NCI-H524 (cell line): Measurements from ENCODE around the gene PITX3.
A peak's percentile ranks its signal among the peaks of the same experiment; 100 is the strongest.
"Not testable (repeated sequence)": the region's sequence is repeated elsewhere in the genome, so short reads cannot be mapped to it uniquely, and the experiment has no call there.

Experiments
- DNase-seq, 2 experiments: peaks; one replicate each; lab custom pipeline; 2025; lab: John Stamatoyannopoulos, UW

Gene PITX3

GRCh38 chr10:102226542-102226870 lies 14.8 kb downstream of the PITX3 start:
- DNase-seq, result no peak

DNA sequence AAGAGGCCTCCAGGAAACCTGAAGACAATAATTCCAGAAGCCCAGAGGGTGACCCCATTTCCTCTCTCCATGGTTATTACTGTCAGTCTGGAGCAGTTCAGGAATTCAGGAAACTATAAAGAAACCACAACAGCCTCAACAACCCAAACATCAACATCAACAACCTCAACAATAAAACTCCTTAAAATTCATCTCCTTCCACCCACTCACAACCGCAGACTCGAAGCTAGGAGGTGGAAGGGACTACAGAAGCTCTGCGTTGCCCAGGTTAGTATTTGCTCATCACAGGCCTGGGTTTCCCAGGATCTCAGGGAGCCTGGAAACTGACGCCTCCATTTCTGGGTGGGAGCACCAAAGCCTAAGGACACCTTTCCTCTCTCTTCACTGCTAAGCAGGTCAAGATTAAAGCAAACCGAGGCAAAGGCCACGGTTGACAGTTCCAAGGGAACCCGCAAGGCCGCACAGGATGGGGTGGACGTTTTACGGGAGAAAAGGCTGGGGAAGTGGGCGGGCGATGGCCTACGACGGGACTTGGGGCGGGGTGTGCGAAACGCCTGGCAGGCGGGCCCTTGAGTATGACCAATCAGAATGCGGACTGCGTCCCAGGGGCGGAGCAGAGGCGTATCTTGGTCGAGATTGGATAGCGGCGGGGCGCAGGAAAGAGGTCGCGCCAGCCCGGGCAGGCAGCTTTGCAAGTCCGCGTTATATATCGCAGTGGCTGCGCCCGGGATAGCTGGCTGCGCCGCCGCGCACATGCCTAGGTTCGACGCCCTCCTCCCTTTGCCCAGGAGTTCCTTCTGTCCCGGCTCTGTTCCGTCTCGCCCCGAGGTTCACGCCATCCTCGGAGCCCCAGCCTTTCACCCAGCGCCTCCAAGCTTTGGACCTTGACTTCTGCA lies 15.4 kb downstream of the PITX3 start, which contains the start of gene ELOVL3:
ELOVL3 (plus strand) TSS at position 654 of the 896 bp plus-strand sequence. CDS start 250 bp downstream, outside the sequence.
- DNase-seq, result peak; percentile 74

GRCh38 chr10:102222797-102223196 lies 18.5 kb downstream of the PITX3 start:
- DNase-seq, result no peak

GRCh38 chr10:102220612-102221011 lies 20.7 kb downstream of the PITX3 start:
- peak; percentile 17 to 62 for DNase-seq

DNA sequence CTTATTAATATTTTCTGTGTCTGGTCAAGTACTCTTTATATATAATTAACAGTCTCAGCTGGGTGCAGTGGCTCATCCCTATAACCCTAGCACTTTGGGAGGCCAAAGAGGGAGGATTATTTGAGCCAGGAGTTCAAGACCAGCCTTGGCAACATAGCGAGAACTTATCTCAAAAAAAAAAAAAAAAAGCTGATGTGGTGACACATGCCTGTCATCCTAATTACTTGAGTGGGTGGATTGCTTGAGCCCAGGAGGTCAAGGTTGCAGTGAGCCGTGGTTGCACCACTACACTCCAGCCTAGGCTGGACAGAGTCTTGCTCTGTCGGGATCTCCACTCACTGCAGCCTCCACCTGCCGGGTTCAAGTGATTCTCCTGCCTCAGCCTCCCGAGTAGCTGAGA lies 21.9 kb downstream of the PITX3 start:
- no peak for DNase-seq

DNA sequence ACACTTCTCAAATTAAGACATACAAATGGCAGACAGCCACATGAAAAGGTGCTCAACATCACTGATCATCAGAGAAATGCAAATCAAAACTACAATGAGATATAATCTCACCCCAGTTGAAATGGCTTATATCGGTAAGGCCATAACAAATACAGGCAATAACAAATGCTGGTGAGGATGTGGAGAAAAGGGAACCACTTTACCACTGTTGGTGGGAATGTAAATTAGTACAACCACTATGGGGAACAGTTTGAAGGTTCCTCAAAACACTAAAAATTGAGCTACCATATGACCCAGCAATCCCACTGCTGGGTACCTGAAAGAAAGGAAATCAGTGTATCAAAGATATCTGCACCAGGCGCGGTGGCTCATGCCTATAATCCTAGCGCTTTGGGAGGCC lies 27.7 kb downstream of the PITX3 start:
- not testable (repeated sequence) for DNase-seq

- DNase-seq, result no peak
These were observed 29.6 kb downstream of the PITX3 start for GRCh38 chr10:102211615-102212299.

GRCh38 chr10:102208311-102209035 lies 32.8 kb downstream of the PITX3 start:
- no peak for DNase-seq

DNA sequence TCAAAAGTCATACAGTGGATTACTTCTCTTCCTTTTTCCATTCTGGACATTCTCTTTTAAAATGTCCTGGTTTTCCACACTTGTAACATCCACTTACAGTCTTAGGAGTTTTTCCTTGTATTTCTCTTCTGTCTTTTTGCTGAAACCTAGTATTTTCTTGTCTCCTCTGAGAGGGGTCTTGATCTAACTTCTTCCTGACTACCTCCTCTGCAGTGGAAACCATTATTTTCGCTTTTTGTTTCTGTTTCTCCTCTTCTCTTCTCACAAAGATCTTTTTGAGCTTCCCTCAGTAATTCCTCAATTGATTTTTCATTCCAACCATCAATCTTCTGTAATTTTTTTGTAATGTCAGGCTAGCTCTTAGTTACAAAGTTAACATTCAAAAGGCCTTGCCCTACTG lies 38.9 kb downstream of the PITX3 start:
- DNase-seq, result no peak

- DNase-seq, result no peak
These were observed 40.3 kb downstream of the PITX3 start for GRCh38 chr10:102200751-102201640.

DNA sequence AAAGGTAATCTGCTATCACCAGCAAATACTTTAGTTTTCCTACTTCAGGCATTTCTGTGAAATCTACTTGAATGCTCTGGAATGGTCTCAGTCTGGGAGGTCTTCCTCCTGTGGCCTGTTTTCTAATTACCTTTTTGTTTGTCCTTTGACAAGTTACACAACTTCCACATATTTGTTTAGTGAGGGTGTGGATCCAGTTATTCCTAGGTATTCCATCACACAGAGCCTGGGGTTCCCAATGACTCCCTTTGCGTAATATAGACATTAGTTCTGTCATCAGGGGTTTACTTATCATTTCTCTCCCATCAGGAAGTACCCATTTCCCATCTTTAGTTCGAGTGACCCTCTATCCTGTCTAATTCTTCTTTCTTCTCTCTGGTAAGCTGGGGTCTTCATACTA lies 43.3 kb downstream of the PITX3 start:
- DNase-seq, result no peak

DNA sequence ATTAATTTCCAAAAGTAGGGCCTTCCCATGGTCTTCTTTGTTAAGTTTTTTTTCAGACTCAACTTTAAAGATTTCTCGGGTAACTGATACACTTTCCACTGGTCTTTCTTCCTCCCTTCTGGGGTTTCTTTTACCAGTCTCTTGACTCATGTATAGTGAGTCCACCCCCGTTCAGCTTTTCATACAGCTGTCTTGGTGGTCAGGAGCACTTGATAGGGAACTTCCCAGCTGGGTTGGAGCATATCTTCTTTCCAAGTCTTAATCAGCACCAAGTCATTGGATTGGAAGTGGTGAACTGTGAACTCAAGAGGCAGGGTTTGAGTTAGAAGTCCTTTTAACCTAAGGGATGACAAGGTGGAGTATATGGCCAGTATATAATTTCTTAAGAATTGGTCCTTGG lies 44.4 kb downstream of the PITX3 start:
- DNase-seq, result no peak

- DNase-seq, result no peak
These were observed 45.9 kb downstream of the PITX3 start for GRCh38 chr10:102195296-102195870.

DNA sequence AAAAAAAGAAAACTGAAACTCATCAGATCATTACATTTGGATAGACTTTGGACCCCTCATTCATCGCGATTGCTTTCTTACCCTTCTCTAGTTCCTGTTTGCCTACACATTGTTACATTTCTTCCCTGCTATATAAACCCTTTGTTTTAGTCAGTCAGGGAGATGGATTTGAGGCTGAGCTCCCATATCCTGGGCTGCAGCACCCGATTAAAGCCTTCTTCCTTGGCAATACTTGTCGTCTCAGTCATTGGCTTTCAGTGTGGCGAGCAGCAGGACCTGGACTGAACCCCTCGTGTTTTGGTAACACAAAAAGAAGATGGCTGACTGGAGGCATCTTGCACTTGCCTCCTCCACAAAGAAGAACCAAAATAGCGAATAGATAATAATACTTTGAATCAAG lies 49.4 kb downstream of the PITX3 start:
- DNase-seq, result no peak

- not testable (repeated sequence) for DNase-seq
These were observed 52.1 kb downstream of the PITX3 start for GRCh38 chr10:102188941-102189898.

- DNase-seq, result no peak
These were observed 52.9 kb downstream of the PITX3 start for GRCh38 chr10:102188298-102188940.

DNA sequence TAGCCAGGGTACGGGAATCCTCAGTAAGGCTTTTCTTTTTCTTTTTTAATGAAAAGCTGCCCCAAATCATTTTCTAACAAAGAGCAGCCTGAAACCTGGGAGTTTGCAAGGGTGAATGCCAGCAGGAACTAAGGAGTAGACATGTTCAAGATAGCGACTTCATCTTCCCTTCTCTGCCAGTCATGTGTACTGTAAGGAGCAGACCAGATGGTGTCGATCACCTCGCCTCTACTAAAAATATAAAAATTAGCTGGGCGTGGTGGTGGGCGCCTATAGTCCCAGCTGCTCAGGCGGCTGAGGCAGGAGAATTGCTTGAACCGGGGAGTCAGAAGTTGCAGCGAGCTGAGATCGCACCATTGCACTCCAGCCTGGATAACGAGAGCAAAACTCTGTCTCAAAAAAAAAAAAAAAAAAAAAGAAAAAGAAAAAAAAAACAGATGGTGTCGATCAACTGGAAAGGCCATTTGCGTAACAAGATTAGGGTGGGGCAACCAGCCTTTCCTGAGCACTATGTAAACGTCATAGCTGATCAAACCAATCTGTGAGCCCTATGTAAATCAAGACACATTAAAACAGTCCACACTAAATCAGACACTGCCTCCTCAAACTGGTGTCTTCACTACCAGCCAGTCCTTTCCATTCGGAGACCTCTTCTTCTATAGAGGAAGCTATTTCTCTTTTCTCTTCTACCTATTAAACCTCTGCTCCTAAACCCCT lies 55.3 kb downstream of the PITX3 start:
- peak; percentile 11 to 60 for DNase-seq

DNA sequence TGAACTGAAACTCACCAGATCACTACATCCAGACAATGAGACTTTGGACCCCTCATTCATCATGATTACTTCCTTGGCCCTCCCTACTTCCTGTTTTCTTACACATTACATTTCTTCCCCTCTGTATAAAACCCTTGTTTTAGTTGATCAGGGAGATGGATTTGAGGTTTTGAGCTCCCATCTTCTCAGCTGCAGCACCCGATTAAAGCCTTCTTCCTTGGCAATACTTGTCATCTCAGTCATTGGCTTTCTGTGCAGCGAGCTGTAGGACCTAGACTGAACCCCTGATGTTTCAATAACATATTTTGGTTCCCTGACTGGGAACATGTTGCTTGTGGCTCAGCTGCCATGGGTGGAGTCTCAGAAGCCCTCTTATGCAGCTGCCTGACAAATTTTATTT lies 56.0 kb downstream of the PITX3 start:
- DNase-seq, result no peak

GRCh38 chr10:102184606-102185005 lies 56.7 kb downstream of the PITX3 start:
- no peak for DNase-seq
